HG02981 (cell line): ENCODE results near the gene TMEM204.

Source experiments
- ATAC-seq: cut with Tn5 transposase; IDR thresholded peaks from one replicate; pipeline ENCODE4 v1.9.1; 2021; ENCODE audit warnings: mild to moderate bottlenecking, moderate library complexity; ENCODE audit not compliant: unreplicated experiment

TMEM204 gene

GRCh38 chr16:1554826-1555445 is 21.5 kb downstream of the TMEM204 start:
- ATAC-seq = no peak

GRCh38 chr16:1556254-1556653 is 22.8 kb downstream of the TMEM204 start:
- ATAC-seq = no peak

GRCh38 chr16:1557074-1557473 is 23.6 kb downstream of the TMEM204 start:
- no peak for ATAC-seq

GRCh38 chr16:1557576-1557975 is 24.1 kb downstream of the TMEM204 start:
- ATAC-seq = no peak

GRCh38 chr16:1559446-1559975 is 26.0 kb downstream of the TMEM204 start:
- no peak for ATAC-seq

- ATAC-seq = no peak
Measured at GRCh38 chr16:1560153-1560552, 26.7 kb downstream of the TMEM204 start.

GRCh38 chr16:1560866-1561265 is 27.4 kb downstream of the TMEM204 start:
- no peak for ATAC-seq

- no peak for ATAC-seq
Measured at GRCh38 chr16:1561266-1561665, 27.8 kb downstream of the TMEM204 start.

- no peak for ATAC-seq
Measured at GRCh38 chr16:1561836-1562235, 28.4 kb downstream of the TMEM204 start.

- ATAC-seq = no peak
Measured at GRCh38 chr16:1563786-1564185, 30.3 kb downstream of the TMEM204 start.

GRCh38 chr16:1564325-1564724 is 30.9 kb downstream of the TMEM204 start:
- ATAC-seq = no peak

- ATAC-seq = no peak
Measured at GRCh38 chr16:1565083-1565805, 31.8 kb downstream of the TMEM204 start.

- ATAC-seq = no peak
Measured at GRCh38 chr16:1567988-1568387, 34.5 kb downstream of the TMEM204 start.

- ATAC-seq = no peak
Measured at GRCh38 chr16:1571012-1571671, 37.7 kb downstream of the TMEM204 start.

GRCh38 chr16:1572673-1573072 is 39.2 kb downstream of the TMEM204 start:
- ATAC-seq = no peak

GRCh38 chr16:1573301-1573700 is 39.8 kb downstream of the TMEM204 start:
- no peak for ATAC-seq

GRCh38 chr16:1575578-1575977 is 42.1 kb downstream of the TMEM204 start:
- no peak for ATAC-seq

- no peak for ATAC-seq
Measured at GRCh38 chr16:1579214-1579613, 45.7 kb downstream of the TMEM204 start.

GRCh38 chr16:1580256-1580655 is 46.8 kb downstream of the TMEM204 start:
- ATAC-seq = no peak

- no peak for ATAC-seq
Measured at GRCh38 chr16:1580956-1581355, 47.5 kb downstream of the TMEM204 start.

- no peak for ATAC-seq
Measured at GRCh38 chr16:1581804-1582203, 48.3 kb downstream of the TMEM204 start.

GRCh38 chr16:1583180-1583579 is 49.7 kb downstream of the TMEM204 start:
- no peak for ATAC-seq
